Activated T-helper 1 cell treated with anti-CD3 and anti-CD28 coated beads, Interleukin-2, amount 50 U/mL, for 16 hours (primary cell): Measurements from ENCODE around the gene CREB3L1.

ENCODE experiments used
- DNase-seq, 2 donors: peaks; one replicate each; pipeline ENCODE4 v3.0.0-alpha.2; 2020; ENCODE audit warnings: low read depth in 1 of 2, low spot score in 1 of 2

The CREB3L1 gene

DNA sequence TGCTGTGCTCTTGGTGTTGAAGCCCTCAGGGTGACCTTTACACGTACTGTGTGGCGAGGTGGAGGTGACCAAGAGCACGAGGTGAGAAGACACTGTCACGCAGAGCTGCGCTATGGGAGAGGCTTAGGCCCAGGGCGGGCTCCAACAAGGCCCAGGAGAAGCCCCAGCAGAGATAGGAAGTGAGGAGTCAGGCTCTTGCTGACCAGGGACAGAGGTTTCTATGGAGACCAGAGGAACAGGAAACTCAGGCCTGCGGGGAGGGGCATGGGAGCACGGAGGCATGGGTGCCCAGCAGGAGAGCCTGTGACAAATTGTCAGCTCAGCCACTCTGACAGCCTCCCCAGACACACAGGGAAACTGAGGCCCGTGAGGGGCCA lies 85.6 kb downstream of the CREB3L1 start:
- DNase-seq: no peak

DNA sequence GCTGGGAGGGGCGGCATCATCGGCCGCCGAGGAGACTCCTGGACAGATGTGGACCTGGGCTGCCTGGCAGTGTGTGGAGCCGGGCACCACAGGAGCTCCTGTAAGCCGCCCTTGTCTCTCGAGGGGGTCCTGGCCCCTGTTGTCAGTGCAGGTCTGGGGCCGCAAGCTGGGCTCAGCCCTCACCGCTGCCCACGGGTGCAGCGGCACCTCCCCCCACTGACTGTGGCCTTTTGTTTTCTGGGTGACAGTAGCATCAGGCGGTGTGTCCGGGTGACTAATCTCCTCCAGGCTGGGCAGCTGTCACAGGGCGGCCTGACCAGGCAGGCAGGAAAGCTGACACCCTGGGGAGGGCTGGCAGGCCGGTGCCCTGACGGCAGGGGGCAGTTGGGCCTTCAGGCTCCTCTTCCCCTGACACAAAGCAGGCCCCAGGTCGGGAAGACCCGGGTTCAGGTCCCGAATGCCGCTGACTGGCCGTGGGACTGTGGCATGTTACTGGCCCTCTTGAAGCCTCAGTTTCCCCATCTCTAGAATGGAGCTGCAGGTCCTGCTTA lies 86.1 kb downstream of the CREB3L1 start:
- DNase-seq: no peak

DNA sequence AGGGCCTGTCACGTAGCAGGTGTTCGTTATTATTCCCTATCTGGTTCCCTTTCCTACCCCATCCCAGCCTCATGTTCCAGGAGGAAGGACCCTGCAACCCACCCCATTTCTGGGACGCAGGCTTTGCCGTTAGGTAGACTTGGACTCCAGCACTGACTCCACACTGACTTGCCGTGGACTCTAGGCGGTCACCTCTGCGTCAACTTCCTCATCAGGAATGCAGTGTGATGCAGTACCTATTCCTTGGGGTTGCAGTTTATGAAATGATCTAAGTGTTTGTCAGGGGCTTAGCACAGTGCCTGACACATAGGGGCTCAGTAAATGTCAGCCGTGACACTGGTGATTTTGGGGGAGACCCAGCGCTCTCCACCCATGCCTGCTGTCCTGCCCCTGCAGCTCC lies 86.6 kb downstream of the CREB3L1 start:
- DNase-seq: no peak

DNA sequence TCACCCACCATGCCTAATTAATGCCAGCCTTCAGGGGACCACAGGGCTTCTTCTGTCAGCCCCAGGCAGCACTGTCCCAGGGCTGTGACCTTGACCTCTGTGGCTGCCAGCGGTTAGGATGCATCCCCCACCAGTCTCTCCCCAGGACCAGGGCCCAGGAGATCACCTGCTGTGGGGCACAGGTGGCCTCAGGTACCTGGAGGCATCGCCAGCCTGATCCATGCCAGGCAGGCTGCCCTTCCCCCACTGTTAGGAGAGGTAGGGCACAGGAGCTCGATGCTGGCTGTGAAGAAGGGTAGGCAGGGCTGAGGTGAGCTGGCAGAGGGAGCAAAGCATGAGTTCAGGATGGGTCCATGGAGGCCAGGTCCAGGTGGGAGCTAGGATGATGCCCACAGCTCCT lies 87.3 kb downstream of the CREB3L1 start:
- DNase-seq: no peak

DNA sequence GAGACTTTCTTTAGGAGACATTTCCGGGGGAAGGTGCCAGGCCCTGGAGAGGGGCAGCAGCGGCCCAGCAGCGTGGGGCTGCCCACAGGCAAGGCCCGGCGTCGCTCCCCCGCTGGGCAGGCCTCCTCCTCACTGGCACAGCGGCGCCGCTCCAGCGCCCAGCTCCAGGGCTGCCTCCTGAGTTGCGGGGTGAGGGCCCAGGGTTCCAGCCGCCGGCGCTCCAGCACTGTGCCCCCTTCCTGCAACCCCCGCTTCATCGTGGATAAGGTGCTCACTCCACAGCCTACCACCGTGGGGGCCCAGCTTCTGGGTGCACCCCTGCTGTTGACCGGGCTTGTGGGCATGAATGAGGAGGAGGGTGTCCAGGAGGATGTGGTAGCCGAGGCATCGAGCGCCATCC lies 88.8 kb downstream of the CREB3L1 start:
- DNase-seq: no peak

DNA sequence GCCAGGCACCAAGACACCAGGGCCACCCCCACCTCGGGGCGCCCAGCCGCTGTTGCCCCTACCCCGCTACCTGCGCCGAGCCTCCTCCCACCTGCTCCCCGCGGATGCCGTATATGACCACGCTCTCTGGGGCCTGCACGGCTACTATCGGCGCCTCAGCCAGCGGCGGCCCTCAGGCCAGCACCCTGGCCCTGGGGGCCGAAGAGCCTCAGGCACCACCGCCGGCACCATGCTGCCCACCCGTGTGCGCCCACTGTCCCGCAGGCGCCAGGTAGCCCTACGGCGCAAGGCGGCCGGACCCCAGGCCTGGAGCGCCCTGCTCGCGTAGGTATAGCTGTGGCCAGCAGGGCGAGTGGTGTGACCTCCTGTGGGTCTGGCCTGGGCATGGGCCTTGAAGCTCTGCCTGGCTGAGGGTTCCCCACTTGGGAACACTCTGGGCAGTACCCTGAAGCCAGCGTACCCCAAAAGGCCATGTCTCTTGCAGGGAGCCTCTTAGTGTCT lies 89.2 kb downstream of the CREB3L1 start:
- no peak for DNase-seq

DNA sequence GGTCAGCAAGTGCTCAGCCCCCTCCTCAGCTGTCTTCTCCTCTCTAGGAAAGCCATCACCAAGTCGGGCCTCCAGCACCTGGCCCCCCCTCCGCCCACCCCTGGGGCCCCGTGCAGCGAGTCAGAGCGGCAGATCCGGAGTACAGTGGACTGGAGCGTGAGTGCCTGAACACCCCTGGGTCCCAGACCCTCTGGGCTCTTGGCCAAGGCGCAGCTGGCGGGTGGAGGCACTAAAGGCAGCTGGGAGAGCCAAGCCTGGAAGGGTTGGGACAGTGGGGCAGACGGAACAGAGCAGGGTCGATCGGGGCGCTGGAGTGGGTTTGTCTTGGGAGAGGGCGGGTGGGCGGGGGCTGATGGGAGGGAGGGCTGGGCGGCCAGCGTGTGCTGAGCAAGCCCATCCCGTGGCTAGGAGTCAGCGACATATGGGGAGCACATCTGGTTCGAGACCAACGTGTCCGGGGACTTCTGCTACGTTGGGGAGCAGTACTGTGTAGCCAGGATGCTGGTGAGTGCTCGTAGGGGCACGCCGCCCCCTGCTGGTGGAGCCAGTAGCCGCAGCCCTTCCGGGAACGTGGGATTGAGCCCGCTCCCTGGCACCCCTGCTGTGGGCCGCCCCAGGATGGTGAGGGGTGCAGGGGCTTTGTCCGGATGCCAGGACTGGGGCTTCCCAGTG lies 89.9 kb downstream of the CREB3L1 start:
- peak; percentile 61 to 62 for DNase-seq

DNA sequence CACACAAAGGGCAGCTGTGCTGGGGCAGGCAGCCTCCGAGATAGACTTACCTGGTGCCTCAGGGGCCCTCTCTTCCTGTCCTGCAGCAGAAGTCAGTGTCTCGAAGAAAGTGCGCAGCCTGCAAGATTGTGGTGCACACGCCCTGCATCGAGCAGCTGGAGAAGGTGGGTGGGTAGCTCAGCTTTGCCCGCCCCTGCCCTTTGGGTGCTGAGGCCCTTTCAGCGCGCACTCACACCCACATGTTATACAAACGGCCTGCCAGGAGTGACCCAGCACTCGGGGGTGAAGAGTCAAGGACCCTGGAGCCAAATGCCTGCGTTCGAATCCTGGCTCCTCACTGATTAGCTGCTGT lies 90.4 kb downstream of the CREB3L1 start:
- no peak for DNase-seq

DNA sequence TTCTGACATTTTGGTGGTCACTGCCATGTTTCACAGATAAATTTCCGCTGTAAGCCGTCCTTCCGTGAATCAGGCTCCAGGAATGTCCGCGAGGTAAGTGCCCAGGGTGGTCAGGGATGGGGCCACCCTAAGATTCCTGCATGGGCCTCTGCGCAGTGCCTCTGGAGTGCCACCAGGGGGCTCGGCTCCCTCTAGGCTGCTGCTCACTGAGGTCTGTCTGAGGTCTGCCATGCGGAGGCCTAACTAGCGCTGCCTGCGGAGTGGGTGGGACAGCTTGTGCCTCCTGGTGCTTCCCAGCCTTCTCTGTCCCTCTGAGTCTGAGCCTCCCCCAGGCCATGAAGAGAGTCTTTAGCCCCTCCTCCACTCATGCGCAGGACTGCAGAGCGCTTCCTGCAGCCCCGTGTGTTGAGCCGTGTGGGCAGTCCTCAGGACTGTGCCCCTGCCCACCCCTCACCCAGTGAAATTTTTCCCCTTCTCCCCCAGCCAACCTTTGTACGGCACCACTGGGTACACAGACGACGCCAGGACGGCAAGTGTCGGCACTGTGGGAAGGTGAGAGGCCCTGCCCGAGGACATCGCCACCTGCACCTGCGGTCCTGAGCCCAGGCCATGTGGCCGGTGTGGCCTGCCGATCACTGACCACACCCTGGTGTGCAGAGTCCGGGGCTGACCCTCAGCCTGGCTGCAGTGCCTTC lies 92.1 kb downstream of the CREB3L1 start:
- DNase-seq: no peak

DNA sequence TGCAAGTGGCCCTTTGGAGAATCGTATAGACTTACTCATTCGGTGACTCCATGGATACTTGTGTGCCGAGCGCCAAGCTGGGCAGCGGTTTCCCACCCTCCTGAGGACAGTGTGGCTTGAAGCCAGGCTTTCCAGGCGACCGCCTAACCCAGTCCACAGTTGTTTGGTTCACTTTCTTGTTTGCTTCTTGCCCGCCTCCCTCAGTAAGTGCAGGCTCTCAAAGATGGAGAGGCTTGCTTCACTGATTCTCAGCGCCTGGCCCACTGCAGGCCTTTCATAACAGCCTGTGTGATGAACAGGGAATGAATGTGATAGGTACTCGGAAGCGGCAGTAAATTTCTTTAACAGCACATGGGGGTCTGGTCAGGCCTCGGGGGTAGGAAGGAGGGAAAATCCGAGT lies 92.8 kb downstream of the CREB3L1 start:
- DNase-seq: no peak
